Measurements from ENCODE around the gene OOSP3.
"Not testable (repeated sequence)": the region's sequence is repeated elsewhere in the genome, so short reads cannot be mapped to it uniquely, and the experiment has no call there.

The OOSP3 gene

GRCh38 chr11:59898046-59898445 lies 19.5 kb downstream of the OOSP3 start:
- Histone ChIP-seq H3K27me3 (ENCODE audit: control insufficient read depth, insufficient read depth, low read length) (no peaks in the 10 kb centered on the region), H2AFZ (no peak overlapping the region), H3K4me2 (ENCODE audit: low read length) (no peak overlapping the region), H3K79me2 (no peaks in the 10 kb centered on the region), H3K4me1 (no peaks in the 10 kb centered on the region), H3K4me3 (ENCODE audit: low read depth, low read length) (no peak overlapping the region), H3K9ac (no peak overlapping the region), H3K9me3 (ENCODE audit: control insufficient read depth, low read length) (no peaks in the 10 kb centered on the region), H3K27ac (no peak overlapping the region), H3K36me3 (ENCODE audit: control insufficient read depth, insufficient read depth, low read length) (no peaks in the 10 kb centered on the region)
- TF ChIP-seq CTCF (IDR thresholded peaks at IDR 0.05): no peak

- H3K4me3 ChIP-seq (ENCODE audit: low read depth, low read length): no peak overlapping the region
- no peaks in the 10 kb centered on the region for H3K36me3 ChIP-seq (ENCODE audit: control insufficient read depth, insufficient read depth, low read length)
- H3K79me2 ChIP-seq: no peaks in the 10 kb centered on the region
- no peak overlapping the region for H2AFZ ChIP-seq
- no peak overlapping the region for H3K27ac ChIP-seq
- H3K9ac ChIP-seq: no peak overlapping the region
- no peaks in the 10 kb centered on the region for H3K27me3 ChIP-seq (ENCODE audit: control insufficient read depth, insufficient read depth, low read length)
- no peaks in the 10 kb centered on the region for H3K4me1 ChIP-seq
- no peaks in the 10 kb centered on the region for H3K9me3 ChIP-seq (ENCODE audit: control insufficient read depth, low read length)
- no peak for TF ChIP-seq CTCF (IDR thresholded peaks at IDR 0.05)
- no peak overlapping the region for H3K4me2 ChIP-seq (ENCODE audit: low read length)
These were observed 20.1 kb downstream of the OOSP3 start for GRCh38 chr11:59898650-59899049.

- H3K9me3 ChIP-seq (ENCODE audit: control insufficient read depth, low read length): no peaks in the 10 kb centered on the region
- no peaks in the 10 kb centered on the region for H3K36me3 ChIP-seq (ENCODE audit: control insufficient read depth, insufficient read depth, low read length)
- no peaks in the 10 kb centered on the region for H3K4me1 ChIP-seq
- H3K4me2 ChIP-seq (ENCODE audit: low read length): no peak overlapping the region
- H3K4me3 ChIP-seq (ENCODE audit: low read depth, low read length): no peak overlapping the region
- H3K27ac ChIP-seq: no peak overlapping the region
- TF ChIP-seq CTCF (IDR thresholded peaks at IDR 0.05): no peak
- H3K79me2 ChIP-seq: no peaks in the 10 kb centered on the region
- H2AFZ ChIP-seq: no peak overlapping the region
- no peaks in the 10 kb centered on the region for H3K27me3 ChIP-seq (ENCODE audit: control insufficient read depth, insufficient read depth, low read length)
- no peak overlapping the region for H3K9ac ChIP-seq
These were observed 20.9 kb downstream of the OOSP3 start for GRCh38 chr11:59899532-59899931.

GRCh38 chr11:59900366-59901126 lies 22.0 kb downstream of the OOSP3 start:
- H3K79me2 ChIP-seq: no peaks in the 10 kb centered on the region
- H3K27ac ChIP-seq: no peak overlapping the region
- H3K36me3 ChIP-seq (ENCODE audit: control insufficient read depth, insufficient read depth, low read length): no peaks in the 10 kb centered on the region
- H3K4me3 ChIP-seq (ENCODE audit: low read depth, low read length): no peak overlapping the region
- no peaks in the 10 kb centered on the region for H3K9me3 ChIP-seq (ENCODE audit: control insufficient read depth, low read length)
- H3K4me2 ChIP-seq (ENCODE audit: low read length): no peak overlapping the region
- H3K27me3 ChIP-seq (ENCODE audit: control insufficient read depth, insufficient read depth, low read length): no peaks in the 10 kb centered on the region
- H3K9ac ChIP-seq: no peak overlapping the region
- no peak overlapping the region for H2AFZ ChIP-seq
- H3K4me1 ChIP-seq: no peaks in the 10 kb centered on the region
- TF ChIP-seq CTCF (IDR thresholded peaks at IDR 0.05): no peak

GRCh38 chr11:59901306-59901705 lies 22.7 kb downstream of the OOSP3 start:
- Histone ChIP-seq H3K4me2 (ENCODE audit: low read length) (no peak overlapping the region), H3K36me3 (ENCODE audit: control insufficient read depth, insufficient read depth, low read length) (no peaks in the 10 kb centered on the region), H3K4me1 (no peaks in the 10 kb centered on the region), H3K27ac (no peak overlapping the region), H3K4me3 (ENCODE audit: low read depth, low read length) (no peak overlapping the region), H3K9ac (no peak overlapping the region), H3K9me3 (ENCODE audit: control insufficient read depth, low read length) (no peaks in the 10 kb centered on the region), H3K27me3 (ENCODE audit: control insufficient read depth, insufficient read depth, low read length) (no peaks in the 10 kb centered on the region), H3K79me2 (no peaks in the 10 kb centered on the region), H2AFZ (no peak overlapping the region)
- no peak for TF ChIP-seq CTCF (IDR thresholded peaks at IDR 0.05)

- H3K4me1 ChIP-seq; H2AFZ ChIP-seq; H3K27me3 ChIP-seq (ENCODE audit: control insufficient read depth, insufficient read depth, low read length); H3K9ac ChIP-seq; H3K36me3 ChIP-seq (ENCODE audit: control insufficient read depth, insufficient read depth, low read length); H3K79me2 ChIP-seq; H3K4me3 ChIP-seq (ENCODE audit: low read depth, low read length); H3K4me2 ChIP-seq (ENCODE audit: low read length); H3K27ac ChIP-seq; H3K9me3 ChIP-seq (ENCODE audit: control insufficient read depth, low read length): not testable (repeated sequence)
These were observed 25.0 kb downstream of the OOSP3 start for GRCh38 chr11:59903569-59903968.
